BJ (cell line): ENCODE measurements around the gene GAS1. TPM values are rescaled to one million over a fixed set of nuclear protein-coding genes. Genes with fewer than 3 reads are reported as not detected.

Experiments
- CTCF ChIA-PET: fragments of 350-600 bp; formaldehyde crosslinking; extraction: SDS; loops from one replicate; lab custom pipeline; 2021; ENCODE audit warnings: antibody characterized with exemption, inconsistent platforms; lab: Yijun Ruan, JAX
- POLR2A ChIA-PET: fragments of 300-600 bp; sonication (Branson Sonifier 250); formaldehyde crosslinking; extraction: SDS; loops from one replicate; lab custom pipeline; 2021; ENCODE audit warnings: antibody characterized with exemption; lab: Charles Lee
- DNase-seq: peaks from one replicate; pipeline ENCODE4 v3.0.0-alpha.2; 2011; ENCODE audit warnings: low read depth
- H3K27me3 ChIP-seq: 2 replicates; pipeline ENCODE4 v1.6.0; 2011; ENCODE audit warnings: low read length; ENCODE audit not compliant: control insufficient read depth, insufficient read depth
- H3K36me3 ChIP-seq: 2 replicates; pipeline ENCODE4 v1.5.1; 2011; ENCODE audit warnings: low read length; ENCODE audit not compliant: control insufficient read depth, insufficient read depth
- H3K4me3 ChIP-seq: 2 replicates; pipeline ENCODE4 v1.5.1; 2011; ENCODE audit warnings: low read depth, mild to moderate bottlenecking, control low read depth, low read length
- CTCF ChIP-seq: IDR thresholded peaks from 2 replicates; pipeline ENCODE4 v1.5.1; 2011; ENCODE audit warnings: low read depth, mild to moderate bottlenecking, control low read depth, inconsistent platforms, low read length, moderate library complexity; ENCODE audit not compliant: insufficient read depth
- polyA plus RNA-seq: library from polyadenylated mRNA; depleted of rRNA; stranded (reverse); fragments of >200 nt; gene quantifications from 2 replicates; pipeline ENCODE4 v1.2.3, GENCODE V29; 2011

The GAS1 gene
- polyA plus RNA-seq, 1 experiment = 26.2 TPM

DNA sequence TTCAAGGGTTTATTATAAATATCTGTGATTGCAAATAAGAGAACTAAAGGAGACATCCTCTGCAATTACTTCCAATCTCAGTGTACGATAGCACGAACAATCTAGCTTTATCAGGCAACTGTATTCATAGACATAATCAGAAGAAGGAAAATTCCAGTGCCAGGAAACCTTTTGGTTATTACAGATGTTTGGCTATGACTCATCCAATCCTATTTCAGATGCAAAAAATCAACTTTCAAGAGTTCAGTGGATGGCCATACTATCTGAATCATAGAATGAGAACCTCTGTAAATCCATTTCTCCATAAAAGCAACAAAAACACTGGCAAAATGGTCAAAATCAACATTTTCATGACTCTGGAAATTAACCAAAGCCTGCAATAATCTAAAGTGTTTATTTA lies 37.9 kb downstream of the GAS1 start:
- Histone ChIP-seq H3K27me3 (no peaks in the 10 kb centered on the region; the same call in 1 of the 2 replicates), H3K4me3 (no peak overlapping the region), H3K36me3 (no peaks in the 10 kb centered on the region)
- CTCF ChIA-PET = interaction anchor here (1.0 kb wide), 1 partner anchor 16 kb away, joined by 3 read pairs; no protein-coding TSS in a partner anchor
- DNase-seq = no peak
- no peak for TF ChIP-seq CTCF
- POLR2A ChIA-PET = no interaction called here

DNA sequence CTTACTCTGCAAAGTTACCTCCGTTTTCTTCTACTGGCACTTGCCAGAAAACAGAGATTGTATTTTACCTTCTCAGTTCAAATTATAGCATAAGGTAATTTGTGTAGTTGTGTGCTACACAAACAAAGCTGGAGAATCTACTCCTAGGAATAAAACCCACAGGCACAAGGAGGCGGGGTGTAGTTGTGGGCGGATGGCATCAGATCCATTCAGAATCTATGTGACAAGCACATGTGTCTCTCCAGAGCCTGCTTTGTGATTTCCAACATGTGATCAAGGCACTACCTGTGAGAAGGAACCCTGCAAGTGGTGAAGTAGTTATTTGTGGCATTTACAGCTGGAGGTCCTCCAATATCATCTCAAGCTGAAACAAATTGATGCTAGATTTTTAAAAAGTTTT lies 39.0 kb downstream of the GAS1 start:
- POLR2A ChIA-PET = no interaction called here
- no peak for TF ChIP-seq CTCF
- CTCF ChIA-PET = interaction anchor here (1.1 to 1.2 kb wide), 2 partner anchors 125 to 475 kb away, joined by 3 to 5 read pairs; no protein-coding TSS in a partner anchor
- no peaks in the 10 kb centered on the region for H3K36me3 ChIP-seq
- no peak overlapping the region for H3K4me3 ChIP-seq
- no peaks in the 10 kb centered on the region; the same call in 1 of the 2 replicates for H3K27me3 ChIP-seq
- DNase-seq = no peak

DNA sequence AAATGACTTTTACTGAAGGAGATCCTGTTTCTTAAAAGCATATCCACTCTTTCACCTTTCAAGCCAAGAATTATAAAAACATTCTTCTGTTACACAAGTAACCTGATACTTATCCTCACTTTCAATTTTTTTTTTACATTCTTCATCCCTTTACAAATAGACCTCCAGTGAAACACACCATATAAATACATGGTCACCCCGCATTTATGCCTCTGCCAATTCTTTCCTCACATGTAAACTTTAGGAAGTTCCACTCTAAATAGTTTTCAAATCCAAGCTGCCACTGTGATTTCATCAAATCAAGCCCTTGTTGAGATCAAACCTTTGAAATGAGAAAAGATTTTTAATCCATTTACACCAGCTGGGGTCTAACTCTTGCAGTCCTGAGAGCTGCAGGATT lies 40.0 kb downstream of the GAS1 start:
- Histone ChIP-seq H3K4me3 (no peak overlapping the region), H3K27me3 (no peaks in the 10 kb centered on the region; the same call in 1 of the 2 replicates), H3K36me3 (no peaks in the 10 kb centered on the region)
- DNase-seq = no peak
- ChIA-PET POLR2A (interaction anchor here (0.6 kb wide), 1 partner anchor 369 kb away, joined by 8 read pairs; no protein-coding TSS in a partner anchor), CTCF (interaction anchor here (1.1 kb wide), 1 partner anchor 125 kb away, joined by 3 read pairs; no protein-coding TSS in a partner anchor)
- TF ChIP-seq CTCF = no peak

GRCh38 chr9:86903734-86904085 lies 43.6 kb downstream of the GAS1 start:
- no peak for TF ChIP-seq CTCF
- DNase-seq = no peak
- peaks cover 2% of the 10 kb centered on the region for H3K27me3 ChIP-seq
- no peaks in the 10 kb centered on the region for H3K36me3 ChIP-seq
- H3K4me3 ChIP-seq = no peak overlapping the region
- ChIA-PET POLR2A (no interaction called here), CTCF (interaction anchor here (1.2 kb wide), 1 partner anchor 14 kb away, joined by 3 read pairs; no protein-coding TSS in a partner anchor)

DNA sequence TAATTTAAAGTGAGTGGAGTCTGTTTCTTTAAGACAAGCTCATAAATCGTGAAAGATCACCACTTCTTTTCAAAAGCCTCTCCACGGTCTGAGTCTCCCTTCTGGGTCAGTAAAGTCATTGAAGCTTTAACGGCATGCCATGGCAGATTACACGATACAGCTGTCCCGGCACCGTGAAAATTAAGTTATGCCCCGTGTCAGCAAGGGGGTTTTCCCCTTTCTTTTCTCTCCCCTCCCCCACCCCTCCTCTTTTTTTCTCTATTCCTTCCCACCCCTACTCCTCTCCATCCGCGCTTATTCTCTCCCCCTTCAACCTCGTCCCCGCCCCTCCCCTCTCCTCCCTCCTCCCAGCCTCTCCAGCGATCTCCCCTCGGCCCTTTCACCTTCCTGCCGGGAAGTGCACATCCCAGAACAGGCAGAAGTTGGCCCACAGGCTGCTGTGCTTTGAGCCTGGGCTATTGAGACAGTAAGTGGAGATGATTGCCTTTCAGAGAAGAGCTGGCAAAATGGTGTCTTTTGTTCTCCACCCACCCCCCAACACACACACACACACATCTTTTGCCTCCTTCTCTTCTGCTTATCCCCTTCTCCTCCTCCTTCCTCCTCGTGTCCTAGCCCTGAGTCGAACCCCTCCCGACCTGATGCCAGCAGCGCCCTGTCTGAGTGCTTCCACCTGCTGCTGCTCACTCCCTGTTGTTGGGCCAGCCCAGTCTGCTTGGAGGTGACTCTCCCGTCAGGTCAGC lies 44.1 kb downstream of the GAS1 start:
- POLR2A ChIA-PET = no interaction called here
- CTCF ChIA-PET = interaction anchor here (1.2 kb wide), 1 partner anchor 13 kb away, joined by 3 read pairs; no protein-coding TSS in a partner anchor
- Histone ChIP-seq H3K36me3 (no peaks in the 10 kb centered on the region), H3K27me3 (peaks cover 2% of the 10 kb centered on the region), H3K4me3 (no peak overlapping the region)
- TF ChIP-seq CTCF = no peak
- no peak for DNase-seq
